ENCODE data around the gene TMEM117. TPM values are rescaled to one million over a fixed set of nuclear protein-coding genes. Genes with fewer than 3 reads are reported as not detected.
A peak's percentile ranks its signal among the peaks of the same experiment; 100 is the strongest.

The TMEM117 gene
- total and polyA plus RNA-seq, 2 experiments from 2014 or later: 18.0 to 21.0 TPM

DNA sequence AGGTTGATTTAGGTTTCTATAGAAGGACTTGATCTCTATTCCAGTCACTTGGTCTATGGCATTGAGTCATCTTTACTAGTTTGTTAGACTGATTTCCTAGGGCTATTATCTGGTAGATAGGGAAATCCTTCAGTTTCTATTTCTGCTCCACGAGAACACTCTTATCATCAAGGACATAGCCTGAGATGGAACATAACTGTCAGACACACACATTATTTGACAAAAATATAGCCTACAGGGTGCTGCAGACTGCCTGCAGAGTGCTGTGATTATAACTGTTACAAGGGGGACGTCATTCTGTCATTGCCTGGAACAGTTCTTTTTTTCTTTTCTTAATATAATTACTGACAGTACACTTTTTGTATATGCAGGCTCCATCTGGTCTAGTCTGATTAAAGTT, 82.0 kb downstream of the TMEM117 start:
- DNase-seq (ENCODE audit: low read depth in 1 of 2, low spot score in 1 of 2): no peak
- TF ChIP-seq, protein P1, sequence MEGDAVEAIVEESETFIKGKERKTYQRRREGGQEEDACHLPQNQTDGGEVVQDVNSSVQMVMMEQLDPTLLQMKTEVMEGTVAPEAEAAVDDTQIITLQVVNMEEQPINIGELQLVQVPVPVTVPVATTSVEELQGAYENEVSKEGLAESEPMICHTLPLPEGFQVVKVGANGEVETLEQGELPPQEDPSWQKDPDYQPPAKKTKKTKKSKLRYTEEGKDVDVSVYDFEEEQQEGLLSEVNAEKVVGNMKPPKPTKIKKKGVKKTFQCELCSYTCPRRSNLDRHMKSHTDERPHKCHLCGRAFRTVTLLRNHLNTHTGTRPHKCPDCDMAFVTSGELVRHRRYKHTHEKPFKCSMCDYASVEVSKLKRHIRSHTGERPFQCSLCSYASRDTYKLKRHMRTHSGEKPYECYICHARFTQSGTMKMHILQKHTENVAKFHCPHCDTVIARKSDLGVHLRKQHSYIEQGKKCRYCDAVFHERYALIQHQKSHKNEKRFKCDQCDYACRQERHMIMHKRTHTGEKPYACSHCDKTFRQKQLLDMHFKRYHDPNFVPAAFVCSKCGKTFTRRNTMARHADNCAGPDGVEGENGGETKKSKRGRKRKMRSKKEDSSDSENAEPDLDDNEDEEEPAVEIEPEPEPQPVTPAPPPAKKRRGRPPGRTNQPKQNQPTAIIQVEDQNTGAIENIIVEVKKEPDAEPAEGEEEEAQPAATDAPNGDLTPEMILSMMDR (IDR thresholded peaks at IDR 0.05; ENCODE audit: low read depth, low read length): no peak
- Histone ChIP-seq H3K9me3 (ENCODE audit: low read depth) (no peaks in the 10 kb centered on the region), H3K4me1 (ENCODE audit: low read depth) (peaks cover 19% of the 10 kb centered on the region), H3K27me3 (no peaks in the 10 kb centered on the region), H3K36me3 (no peaks in the 10 kb centered on the region), H3K4me3 (no peak overlapping the region), H3K27ac (peak overlapping the region; percentile 4)

DNA sequence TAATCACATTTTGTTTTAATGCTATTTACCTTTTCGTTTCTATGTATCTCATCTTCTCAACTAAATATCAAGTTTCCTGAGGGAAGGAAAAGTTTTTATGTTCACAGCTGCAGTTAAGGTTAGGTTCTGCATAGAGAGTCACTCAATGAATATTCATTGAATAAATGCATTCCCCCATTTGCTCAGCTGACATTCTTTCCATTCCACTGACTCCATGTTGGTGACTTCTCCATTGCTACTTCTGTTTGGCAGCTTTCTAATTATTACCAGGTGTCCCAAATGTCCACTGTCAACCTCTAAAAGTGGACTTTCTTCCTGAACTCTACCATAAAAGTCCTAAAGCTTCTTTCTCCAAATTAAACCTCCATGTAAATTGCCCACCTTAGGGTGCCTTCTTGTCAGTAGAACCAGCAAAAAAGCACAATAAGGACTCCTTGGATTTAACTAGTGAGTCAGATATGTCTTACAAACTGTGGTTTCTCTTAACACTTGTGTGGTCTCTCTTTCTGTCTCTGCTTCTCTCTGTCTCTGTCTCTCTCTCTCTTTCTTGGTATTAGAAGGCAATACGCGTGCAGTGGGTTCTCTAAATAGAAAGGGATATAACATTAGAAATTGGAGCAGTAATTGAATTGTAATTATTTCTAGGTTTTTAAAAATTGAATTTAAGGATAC, 85.9 kb downstream of the TMEM117 start:
- H3K4me1 ChIP-seq (ENCODE audit: low read depth): peaks cover 19% of the 10 kb centered on the region
- no peak overlapping the region for H3K27ac ChIP-seq
- H3K9me3 ChIP-seq (ENCODE audit: low read depth): no peaks in the 10 kb centered on the region
- H3K4me3 ChIP-seq: no peak overlapping the region
- no peak for DNase-seq (ENCODE audit: low read depth in 1 of 2, low spot score in 1 of 2)
- H3K27me3 ChIP-seq: no peaks in the 10 kb centered on the region
- TF ChIP-seq, protein P1 (IDR thresholded peaks at IDR 0.05; ENCODE audit: low read depth, low read length): no peak
- H3K36me3 ChIP-seq: no peaks in the 10 kb centered on the region

DNA sequence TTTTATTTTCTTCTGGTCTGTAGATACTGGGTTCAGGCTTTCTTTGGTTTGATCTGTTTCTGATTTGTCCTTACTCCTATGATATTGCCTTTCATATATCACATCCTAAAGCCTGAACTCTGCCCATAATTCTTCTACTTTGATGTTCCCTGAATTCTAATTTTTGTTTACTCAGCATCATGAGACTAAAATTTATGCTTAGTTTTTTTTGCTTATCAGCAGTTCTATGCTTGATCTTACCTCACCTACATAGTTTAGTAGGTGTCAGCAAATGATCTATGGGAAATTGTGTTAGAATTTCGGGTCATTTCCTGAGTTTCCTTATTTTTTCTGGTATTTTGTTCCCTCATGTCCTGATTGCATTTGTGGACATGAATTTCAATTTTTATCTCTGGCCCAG, 94.2 kb downstream of the TMEM117 start:
- H3K4me1 ChIP-seq (ENCODE audit: low read depth): no peaks in the 10 kb centered on the region
- H3K9me3 ChIP-seq (ENCODE audit: low read depth): no peaks in the 10 kb centered on the region
- TF ChIP-seq, protein P1 (IDR thresholded peaks at IDR 0.05; ENCODE audit: low read depth, low read length): no peak
- H3K36me3 ChIP-seq: no peaks in the 10 kb centered on the region
- H3K27me3 ChIP-seq: no peaks in the 10 kb centered on the region
- H3K27ac ChIP-seq: no peak overlapping the region
- no peak for DNase-seq (ENCODE audit: low read depth in 1 of 2, low spot score in 1 of 2)
- no peak overlapping the region for H3K4me3 ChIP-seq

DNA sequence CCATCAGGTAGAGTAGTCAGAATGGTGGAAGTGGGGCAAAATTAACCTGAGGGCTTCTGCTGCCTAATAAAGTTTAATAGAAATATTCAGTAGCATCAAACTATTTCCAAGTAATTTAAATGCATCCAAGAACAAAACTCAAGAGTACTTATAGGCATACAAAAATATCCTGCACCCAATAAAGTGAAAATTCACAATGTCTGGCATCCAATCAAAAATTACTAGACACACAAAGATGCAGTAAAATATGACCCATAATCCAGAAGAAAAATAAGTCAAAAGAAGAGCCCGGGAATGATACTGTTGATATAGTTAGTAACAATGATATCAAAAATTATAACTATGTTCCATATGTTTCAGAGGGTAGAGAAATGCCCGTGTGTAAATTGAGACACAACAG, 95.3 kb downstream of the TMEM117 start:
- H3K4me1 ChIP-seq (ENCODE audit: low read depth): no peaks in the 10 kb centered on the region
- no peaks in the 10 kb centered on the region for H3K9me3 ChIP-seq (ENCODE audit: low read depth)
- no peaks in the 10 kb centered on the region for H3K36me3 ChIP-seq
- TF ChIP-seq, protein P1 (IDR thresholded peaks at IDR 0.05; ENCODE audit: low read depth, low read length): no peak
- no peak for DNase-seq (ENCODE audit: low read depth in 1 of 2, low spot score in 1 of 2)
- no peak overlapping the region for H3K4me3 ChIP-seq
- H3K27me3 ChIP-seq: no peaks in the 10 kb centered on the region
- H3K27ac ChIP-seq: no peak overlapping the region

DNA sequence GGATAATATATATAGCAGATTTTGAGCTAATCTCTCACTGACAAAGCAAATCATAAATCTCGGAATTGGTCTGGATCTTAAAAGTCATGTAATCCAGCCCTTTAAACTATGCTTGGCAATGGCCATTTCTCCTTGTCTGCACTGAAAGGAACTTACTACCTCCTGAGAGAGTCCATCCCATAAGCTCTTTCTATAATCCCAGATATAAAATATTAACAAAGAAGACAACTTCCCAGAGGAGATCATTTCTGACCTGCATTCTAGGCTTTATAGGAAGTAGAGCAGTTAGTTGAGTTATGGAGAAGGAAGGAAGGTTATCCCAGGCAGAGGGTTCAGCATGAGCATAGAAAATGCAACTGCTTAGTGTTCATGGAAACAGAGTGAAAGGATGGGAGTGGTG, 99.7 kb downstream of the TMEM117 start:
- TF ChIP-seq, protein P1 (IDR thresholded peaks at IDR 0.05; ENCODE audit: low read depth, low read length): no peak
- H3K36me3 ChIP-seq: no peaks in the 10 kb centered on the region
- DNase-seq (ENCODE audit: low read depth in 1 of 2, low spot score in 1 of 2): no peak
- no peaks in the 10 kb centered on the region for H3K4me1 ChIP-seq (ENCODE audit: low read depth)
- no peaks in the 10 kb centered on the region for H3K9me3 ChIP-seq (ENCODE audit: low read depth)
- no peak overlapping the region for H3K4me3 ChIP-seq
- no peak overlapping the region for H3K27ac ChIP-seq
- no peaks in the 10 kb centered on the region for H3K27me3 ChIP-seq

Measured in cardiac muscle cell (in vitro differentiated cells and primary cell).